ENCODE data around the gene PSD2.

Gene PSD2

DNA sequence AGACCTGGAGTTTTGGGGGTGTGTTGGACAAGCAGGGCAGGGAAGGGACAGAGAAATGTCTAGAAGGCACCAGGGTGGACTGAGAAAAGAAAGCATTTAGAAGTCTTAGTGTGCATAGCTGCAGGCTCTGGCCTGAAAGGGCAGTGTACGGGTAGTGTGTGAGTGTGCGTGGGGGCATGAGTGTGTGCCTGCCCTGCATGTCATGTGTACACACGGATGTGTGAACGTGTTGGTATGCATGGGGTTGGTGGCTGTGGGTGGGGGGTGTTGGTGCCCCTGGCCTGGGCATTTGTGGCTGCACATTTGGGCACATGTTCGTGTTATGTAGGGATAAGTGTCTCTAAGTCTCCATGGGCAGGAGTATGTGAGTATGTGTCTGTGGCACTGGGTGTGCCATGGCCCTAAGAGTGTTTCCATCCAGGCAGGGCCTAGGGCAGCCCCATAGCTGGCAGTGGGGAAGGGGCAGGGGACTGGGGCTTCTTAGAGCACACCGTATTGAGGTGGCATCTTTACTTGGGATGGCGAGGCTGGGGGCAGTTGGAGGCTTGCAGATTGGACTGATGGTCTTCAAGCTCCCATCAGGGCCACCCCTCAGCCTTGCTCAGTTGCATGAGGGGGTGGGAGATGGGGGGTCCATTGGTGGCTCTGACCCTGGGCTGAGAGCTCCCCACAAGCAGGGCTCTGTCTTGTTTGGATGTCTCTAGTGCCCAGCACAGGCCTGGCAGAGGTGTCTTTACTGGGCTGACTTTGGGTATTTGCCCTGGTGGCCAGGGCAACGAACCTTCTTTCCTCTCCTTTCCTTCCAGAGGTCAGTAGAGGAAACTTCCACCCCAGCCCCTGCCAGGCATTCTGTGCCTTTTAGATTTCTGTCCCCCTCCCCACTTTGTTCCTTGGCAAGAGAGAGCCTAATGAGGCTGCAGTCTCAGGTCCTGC, 15.0 kb downstream of the PSD2 start:
- DNase-seq (ENCODE audit: low read depth in 2 of 2): no peak

DNA sequence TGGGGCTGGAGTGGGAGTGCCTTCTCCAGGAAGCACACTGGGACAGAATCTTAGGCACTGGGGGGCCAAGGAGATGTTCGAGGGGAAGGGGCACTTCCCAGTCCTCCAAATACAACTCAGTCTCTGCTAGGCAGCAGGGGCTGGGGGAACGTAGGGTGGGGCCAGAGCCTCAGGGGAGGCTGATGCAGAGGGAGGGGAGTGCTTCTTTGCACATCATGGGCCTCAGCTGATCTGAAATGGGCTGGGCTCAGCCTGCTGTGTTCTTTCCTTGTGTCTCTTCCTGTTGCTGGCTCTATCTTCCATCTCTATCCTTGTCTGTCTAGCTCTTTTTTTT, 15.6 kb downstream of the PSD2 start:
- no peak for DNase-seq (ENCODE audit: low read depth in 2 of 2)

DNA sequence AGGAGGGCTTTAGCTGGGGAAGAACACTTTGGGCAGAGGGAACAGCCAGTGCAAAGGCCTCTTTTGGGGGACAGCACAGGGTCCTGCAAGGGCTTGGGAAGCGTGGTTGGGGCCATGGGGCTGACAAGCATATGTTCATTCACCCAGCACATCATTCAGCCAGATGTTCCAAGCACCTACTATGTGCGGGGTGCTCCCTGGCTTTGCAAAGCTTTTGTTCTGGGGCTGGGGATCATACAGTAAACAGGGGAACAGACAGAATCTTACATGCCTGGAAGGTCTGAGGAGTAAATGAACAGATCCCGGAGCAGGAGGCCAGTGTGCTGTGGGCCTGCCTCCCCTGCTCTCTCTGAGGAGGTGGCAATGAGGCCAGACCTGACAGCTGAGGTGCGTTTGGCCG, 16.7 kb downstream of the PSD2 start:
- no peak for DNase-seq (ENCODE audit: low read depth in 2 of 2)

DNA sequence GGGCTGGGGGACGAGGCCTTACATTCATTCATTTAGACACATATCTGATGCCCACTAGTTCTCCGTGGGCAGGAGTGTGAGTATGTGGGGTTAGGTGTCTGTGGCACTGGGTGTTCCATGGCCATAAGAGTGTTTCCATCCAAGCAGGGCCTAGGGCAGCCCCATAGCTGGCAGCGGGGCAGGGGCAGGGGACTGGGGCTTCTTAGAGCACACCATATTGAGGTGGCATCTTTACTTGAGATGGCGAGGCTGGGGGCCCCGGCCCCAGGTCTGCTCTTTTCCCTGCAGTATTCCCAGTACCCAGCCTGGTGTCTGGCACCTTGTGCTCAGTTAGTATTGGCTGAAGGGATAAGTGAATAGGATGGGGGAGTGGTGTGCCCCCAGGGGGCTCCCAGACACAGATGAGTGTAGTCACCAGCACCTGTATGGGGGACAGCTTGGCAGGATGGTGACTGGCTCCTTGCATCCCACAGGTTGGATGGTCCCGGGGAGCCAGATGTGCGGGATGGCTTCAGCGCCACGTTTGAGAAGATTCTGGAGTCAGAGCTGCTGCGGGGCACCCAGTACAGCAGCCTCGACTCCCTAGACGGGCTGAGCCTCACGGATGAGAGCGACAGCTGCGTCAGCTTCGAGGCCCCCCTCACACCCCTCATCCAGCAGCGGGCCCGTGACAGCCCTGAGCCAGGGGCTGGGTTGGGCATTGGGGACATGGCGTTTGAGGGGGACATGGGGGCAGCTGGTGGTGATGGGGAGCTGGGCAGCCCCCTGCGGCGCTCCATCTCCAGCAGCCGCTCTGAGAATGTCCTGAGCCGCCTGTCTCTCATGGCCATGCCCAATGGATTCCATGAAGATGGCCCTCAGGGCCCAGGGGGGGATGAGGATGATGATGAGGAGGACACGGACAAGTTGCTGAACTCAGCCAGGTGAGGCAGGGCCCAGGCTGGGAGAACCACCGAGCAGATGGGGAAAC, 17.5 kb downstream of the PSD2 start:
- DNase-seq (ENCODE audit: low read depth in 2 of 2): no peak

DNA sequence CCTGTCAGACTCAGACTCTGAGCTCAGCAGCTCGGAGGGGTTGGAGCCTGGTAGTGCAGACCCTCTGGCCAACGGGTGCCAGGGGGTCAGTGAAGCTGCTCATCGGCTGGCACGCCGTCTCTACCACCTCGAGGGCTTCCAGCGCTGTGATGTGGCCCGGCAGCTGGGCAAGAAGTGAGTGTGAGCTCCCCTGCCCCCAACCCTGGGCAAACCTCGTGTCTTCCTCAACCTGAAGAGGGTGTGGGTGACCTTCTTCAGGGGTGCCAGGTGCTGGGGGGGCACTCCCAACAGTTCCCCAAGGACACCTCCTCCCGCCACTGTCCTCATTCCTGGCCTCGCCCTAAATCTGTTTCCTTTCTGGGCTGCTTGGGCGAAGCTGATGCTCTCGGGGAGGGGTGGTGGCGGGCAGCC, 18.6 kb downstream of the PSD2 start:
- DNase-seq (ENCODE audit: low read depth in 2 of 2): no peak

DNA sequence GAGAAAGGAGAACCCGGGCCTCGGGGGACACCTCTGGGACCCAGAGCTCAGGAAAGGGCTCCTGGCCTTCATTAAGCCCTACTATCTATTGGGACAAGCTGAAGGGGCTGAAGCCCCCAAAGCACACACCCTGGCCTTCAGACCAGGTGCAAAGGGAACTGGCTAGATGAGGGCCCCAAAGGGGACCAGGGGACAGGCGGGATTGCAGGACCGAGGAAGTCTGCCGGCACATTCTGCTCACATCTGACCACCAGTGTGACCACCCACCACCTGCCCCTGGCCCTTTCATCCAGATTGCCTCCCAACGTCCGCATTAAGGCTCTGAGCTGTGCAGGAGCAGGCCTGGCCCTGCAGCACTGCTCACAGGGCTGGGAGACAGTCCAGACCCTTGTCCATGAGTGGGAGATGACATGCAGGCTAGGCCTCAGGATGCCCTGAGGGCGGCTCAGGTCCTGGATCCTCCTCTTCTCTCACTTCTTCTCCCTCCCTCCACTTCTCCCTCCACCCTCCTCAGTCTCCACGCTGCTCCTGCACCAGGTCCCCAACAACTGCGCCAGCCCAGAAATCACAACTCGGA, 19.2 kb downstream of the PSD2 start:
- no peak for DNase-seq (ENCODE audit: low read depth in 2 of 2)

DNA sequence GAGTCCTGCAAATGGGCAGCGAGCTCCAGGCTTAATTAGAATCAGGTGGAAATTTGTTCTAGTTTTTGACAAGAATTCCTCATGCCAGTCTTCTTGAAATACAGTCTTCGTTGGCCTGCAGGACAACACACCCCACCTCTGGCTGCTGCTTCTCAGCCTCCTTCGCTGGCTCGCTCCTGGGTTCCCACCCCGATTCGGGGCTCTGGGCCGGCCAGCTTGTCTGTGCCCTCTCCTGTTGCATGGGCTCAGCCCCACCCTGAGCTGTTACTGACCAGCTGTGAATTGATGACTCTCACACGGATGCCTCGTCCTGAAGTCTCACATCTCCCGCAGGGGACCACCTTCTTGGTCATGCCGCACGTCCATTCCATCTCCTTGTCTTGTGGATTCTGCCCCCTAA, 21.0 kb downstream of the PSD2 start:
- no peak for DNase-seq (ENCODE audit: low read depth in 2 of 2)

DNA sequence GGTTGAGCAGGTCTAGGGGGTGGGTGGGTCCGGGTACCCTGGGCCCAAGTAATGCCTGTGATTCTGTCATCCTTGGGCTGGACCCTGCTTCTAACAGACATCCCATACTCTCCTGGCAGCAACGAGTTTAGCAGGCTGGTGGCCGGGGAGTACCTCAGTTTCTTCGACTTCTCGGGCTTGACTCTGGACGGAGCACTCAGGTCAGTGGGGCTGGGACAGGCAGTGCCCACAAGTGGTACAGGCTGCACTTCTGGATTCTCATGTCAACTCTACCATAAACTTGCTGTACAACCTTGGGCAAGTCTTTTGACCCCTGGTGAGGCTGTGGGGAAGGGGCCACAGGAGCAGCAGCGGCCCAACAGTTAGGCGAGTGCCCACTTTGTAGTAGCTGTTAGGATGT, 21.8 kb downstream of the PSD2 start:
- no peak for DNase-seq (ENCODE audit: low read depth in 2 of 2)

DNA sequence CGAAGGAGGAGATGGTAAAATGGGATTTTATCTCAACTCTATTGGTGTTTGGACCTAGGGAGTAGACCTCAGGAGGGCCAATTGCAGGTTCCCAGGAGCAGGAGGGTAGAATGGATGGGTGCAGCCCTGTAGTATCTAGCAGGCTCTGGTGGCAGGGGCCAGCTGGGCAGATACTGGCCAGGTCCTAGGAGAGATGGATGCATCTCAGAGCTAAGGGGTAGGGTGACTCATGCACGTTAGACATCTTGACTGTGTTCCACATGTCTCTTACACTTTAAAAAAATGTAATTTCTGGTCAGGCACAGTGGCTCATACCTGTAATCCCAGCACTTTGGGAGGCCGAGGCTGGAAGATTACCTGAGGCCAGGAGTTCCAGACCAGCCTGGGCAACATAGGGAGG, 22.4 kb downstream of the PSD2 start:
- no peak for DNase-seq (ENCODE audit: low read depth in 2 of 2)

DNA sequence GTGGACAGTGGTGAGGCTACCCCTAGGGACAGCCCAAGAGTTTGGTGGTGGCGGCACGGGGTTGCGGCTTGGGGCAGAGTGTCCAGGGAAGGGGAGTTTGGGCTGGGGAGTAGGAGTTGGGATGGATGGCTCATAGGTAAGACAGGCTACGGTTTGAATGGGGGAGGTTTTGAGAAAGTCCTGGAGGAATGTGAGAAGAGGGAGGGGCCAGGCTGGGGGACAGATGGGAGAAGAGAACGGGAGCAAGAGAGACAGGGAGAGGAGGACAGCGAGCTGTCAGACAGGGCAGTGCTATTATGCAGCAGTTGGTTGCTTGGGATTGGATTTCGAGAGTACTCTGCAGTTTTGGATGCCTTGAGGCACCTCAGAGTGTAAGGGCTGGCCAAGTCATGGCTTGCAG, 24.5 kb downstream of the PSD2 start:
- DNase-seq (ENCODE audit: low read depth in 2 of 2): no peak

DNA sequence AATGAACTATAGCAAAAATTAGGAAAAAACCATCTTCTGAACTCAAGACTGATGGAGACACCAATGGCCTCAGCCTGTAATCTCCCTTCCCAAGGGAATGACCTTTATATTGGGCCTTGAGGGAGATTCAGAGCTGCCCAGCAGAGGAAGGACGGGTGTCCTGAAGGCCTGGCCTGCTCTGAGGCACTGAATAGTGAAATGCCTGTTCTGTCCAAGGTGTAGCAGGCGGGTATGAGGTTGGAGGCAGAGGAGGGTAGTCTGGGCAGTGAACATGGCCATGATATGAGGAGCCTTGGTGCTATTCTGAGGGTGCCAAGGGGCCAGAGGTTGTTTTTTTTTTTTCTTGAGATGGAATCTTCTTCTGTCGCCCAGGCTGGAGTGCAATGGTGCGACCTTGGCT, 25.0 kb downstream of the PSD2 start:
- no peak for DNase-seq (ENCODE audit: low read depth in 2 of 2)

DNA sequence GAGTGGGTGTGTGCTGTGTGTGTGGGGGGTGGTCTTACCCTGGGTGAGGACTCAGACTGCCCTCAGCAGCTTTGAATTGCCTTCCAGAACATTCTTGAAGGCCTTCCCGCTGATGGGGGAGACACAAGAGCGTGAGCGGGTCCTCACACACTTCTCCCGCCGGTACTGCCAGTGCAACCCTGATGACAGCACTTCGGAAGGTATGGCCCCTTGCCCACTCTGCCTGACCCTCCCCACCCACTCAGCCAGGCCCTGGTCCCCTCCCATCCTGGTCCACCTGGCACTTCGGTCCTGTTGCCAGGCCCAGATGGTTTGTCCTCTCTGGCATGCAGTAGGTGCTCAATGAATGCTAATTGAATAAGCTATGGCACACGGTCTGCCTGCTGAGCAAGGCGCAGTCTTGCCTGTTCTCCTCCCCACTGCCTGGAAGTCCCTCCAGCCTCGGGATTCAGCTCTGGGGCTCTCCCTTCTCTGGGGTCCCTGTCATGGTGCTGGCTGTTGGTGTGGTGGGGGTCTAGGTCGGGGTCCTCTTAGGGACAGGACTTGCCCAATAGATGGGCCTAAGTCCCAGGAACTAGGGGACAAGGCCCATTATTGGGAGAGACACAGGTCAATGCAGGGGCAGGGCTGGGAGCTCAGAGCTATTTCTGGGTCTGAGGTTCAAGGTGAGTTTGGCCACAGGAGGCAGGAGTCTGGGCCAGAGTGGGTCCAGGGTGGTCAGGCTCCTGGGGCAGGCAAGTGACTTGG, 26.4 kb downstream of the PSD2 start:
- DNase-seq (ENCODE audit: low read depth in 2 of 2): no peak

DNA sequence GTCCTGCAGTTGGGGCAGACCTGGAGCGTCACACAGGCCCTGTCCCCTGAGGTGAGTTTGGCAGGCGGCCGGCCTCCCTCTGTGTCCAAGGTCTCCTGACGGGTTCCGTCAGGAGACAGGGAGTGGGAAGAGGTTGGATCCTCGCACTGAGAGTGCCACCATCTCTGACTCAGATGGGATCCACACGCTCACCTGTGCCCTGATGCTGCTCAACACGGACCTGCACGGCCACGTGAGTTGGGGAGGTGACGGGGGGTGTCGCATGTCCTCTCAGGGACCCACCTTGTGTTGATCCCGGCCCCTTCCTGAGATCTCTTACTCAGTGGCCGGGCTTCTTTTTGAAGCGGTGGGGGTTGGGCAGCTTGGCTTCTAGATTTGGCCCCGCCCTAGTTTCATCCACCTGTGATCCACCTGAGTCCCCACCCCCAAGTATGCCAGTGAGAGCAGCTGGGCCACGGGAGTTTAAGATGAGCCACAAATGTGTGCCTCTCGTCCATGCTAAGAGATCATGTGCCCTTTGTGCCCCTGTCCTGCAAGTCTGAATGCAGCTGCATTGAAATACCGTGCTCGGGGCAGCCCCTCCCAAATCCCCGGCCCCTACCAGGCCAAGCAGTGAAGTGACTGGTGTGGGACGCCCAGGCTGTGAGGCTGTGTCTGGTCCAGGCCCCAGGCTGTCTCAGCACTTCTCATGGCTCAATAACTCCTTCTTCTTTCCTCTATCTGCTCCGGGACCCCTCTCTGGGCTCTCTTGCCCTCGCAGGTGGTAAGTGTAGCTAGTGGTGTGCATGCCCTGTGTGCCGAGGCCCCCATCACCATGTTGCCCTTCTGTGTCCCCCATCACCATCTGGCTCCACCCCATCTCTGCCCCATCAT, 27.2 kb downstream of the PSD2 start:
- DNase-seq (ENCODE audit: low read depth in 2 of 2): no peak

DNA sequence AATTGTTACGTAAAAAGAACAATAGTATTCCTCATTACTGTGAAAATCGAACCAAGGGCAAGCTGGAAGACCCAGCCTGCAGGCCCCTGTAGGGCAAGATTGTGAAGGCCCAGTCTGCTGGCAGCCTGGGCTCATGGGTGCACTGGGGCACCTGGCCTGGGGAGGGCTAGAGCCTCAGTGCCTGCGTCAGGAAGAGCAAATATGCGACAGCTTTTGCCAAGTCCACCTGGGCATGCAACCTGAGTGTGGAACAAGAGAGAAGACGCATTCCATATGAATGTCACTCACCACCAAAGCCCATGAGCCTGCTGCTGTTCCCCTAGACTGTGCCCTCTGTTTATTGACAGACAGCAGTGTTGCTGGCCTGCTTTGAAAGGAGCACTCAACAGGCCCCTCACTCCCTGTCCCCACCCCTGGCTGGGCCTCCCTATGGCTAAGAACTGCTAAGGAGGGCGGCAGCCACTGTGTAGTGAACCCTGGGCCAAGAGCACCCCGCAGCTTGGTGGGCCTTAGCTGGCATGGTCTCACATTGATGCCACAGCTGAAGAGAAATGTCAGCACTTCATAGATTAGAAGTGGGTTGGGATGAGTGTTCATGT, 28.2 kb downstream of the PSD2 start:
- no peak for DNase-seq (ENCODE audit: low read depth in 2 of 2)

DNA sequence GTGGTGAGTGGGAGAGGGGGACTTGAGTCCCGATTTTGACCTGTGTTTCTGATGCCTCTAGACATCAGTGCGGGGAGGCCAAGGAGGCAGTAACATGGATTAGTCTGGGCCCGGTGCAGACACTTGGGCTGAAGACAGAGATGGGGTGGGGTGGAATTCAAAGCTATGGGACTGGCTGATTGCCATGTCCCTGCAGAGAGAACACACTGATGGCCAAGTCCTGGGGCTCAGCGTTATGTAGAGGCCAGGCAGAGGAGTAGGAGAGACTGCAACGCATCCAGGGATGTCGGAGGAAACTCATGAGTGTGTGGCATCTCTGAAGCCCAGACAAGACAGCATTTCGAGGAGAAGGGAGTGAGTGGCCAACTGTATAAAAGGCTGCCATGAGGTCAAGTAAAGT, 30.1 kb downstream of the PSD2 start:
- no peak for DNase-seq (ENCODE audit: low read depth in 2 of 2)

DNA sequence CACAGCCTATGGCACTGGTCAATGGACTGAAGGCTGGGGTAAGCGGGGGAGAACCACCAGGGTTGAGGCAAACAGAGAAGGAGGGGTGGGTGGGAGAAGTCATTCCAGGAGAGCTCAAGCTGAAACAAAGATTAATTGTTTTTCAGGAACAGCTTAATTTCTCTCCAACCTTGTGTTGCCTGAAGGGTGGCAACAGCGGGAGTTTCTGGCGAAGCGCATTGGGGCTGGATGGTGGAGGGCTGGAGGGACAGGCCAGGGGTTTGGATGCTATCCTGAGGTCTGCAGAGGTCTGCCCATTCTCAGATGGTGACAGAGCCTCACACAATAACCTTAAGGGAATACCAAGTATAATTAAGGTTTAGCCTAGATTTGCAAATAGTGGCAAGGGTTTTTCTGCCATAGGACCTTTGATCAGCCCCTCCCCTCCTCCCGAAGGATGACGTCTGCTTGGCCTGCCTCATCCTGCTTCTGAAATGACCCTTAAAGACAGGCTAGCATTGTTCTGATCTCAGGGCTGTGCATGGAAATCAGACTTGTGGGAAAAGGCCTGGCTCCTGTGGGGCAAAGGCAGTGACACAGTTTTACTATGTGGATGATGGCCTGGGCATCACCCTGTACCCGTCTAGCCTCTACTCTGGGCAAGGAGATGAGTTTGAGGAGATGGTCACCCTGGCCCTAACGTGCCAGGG, 32.7 kb downstream of the PSD2 start:
- DNase-seq (ENCODE audit: low read depth in 2 of 2): no peak

DNA sequence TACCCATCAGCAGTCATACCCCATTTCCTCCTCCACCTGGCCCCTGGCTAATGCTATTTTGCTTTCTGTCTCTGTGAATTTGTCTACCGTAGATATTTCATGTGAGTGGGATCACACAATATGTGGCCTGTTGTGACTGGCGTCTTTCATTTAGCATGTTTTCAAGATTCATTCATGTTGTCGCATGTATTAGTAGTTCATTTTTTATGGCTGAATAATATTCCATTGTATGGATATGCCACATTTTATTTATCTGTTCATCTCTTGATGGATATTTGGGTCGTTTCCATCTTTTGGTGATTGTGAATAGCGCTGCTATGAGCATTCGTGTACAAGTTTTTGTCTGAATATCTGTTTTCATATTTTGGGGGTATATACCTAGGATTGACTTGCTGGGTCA, 33.9 kb downstream of the PSD2 start:
- DNase-seq (ENCODE audit: low read depth in 2 of 2): no peak

DNA sequence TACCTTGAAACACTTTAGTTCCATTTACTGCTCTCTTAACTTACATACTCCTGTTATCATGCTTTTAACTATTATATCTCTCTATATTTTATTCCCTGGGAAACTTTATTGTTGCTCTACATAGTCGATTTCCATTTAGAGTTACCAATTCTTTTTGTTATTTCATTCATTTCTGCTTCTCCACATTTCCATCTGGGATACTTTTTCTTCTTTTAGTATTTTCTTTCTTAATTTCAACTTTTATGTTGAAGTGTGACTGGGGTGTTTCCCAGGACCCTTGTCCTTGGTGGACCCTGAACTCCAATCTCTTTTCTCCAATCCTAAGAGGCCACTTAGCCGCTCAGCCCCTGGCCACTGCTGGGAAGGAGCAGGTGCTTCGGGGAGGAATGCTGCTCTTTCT, 36.0 kb downstream of the PSD2 start:
- no peak for DNase-seq (ENCODE audit: low read depth in 2 of 2)

DNA sequence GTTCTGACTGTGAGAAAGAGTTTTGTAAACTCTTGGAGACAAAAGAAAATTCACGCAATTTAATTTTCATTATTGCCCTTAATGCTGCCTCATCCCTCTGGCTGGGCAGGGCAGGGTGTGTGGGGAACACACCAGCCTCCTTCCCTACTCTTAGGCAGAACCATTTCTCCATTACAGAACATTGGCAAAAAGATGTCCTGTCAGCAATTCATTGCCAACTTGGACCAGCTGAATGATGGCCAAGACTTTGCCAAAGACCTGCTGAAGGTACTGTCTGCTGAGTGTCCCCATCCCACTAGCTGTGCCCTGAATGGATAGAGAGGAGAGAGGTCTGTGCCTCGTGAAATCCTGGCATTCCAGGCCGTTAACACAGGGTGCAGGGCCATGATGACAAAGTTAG, 37.9 kb downstream of the PSD2 start:
- no peak for DNase-seq (ENCODE audit: low read depth in 2 of 2)

DNA sequence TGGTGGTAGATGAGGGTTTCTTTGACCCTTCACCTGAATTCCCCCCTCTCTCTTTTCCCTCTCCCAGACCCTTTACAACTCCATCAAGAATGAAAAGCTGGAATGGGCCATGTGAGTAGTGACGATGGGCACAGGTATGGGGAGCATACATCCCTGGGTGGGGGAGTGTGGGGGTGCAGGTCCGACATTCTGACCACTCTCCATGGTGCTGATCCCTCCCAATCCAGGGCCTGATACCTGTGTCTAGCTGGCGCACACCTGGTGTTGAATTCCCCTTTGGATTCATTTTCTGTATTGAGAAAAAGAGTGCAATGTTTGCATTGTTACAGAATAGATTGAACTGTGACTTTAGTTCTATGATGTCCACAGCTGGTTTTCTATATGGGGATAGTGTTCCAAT, 40.0 kb downstream of the PSD2 start:
- no peak for DNase-seq (ENCODE audit: low read depth in 2 of 2)
